Kidney epithelial cell (primary cell): ENCODE results near the gene HOTAIR. TPM values are rescaled to one million over a fixed set of nuclear protein-coding genes. Genes with fewer than 3 reads are reported as not detected.

Experiments used
- DNase-seq: peaks from one replicate; pipeline ENCODE4 v3.0.0-alpha.2; 2010; ENCODE audit warnings: low read depth
- H3K27me3 ChIP-seq: 2 replicates; pipeline ENCODE4 v1.6.0; 2011; ENCODE audit warnings: low read length; ENCODE audit not compliant: control insufficient read depth, insufficient read depth
- H3K36me3 ChIP-seq: 2 replicates; pipeline ENCODE4 v1.5.1; 2011; ENCODE audit warnings: low read length; ENCODE audit not compliant: control insufficient read depth, insufficient read depth
- H3K4me3 ChIP-seq: 2 replicates; pipeline ENCODE4 v1.5.1; 2011; ENCODE audit warnings: low read depth, mild to moderate bottlenecking, control low read depth, low read length
- total RNA-seq: library from RNA; depleted of rRNA; stranded (reverse); fragments of >200 nt; gene quantifications from 2 replicates; pipeline ENCODE4 v1.2.3, GENCODE V29; 2015
- TF ChIP-seq, protein P1 (sequence below): IDR thresholded peaks from 2 replicates; pipeline ENCODE4 v1.5.1; 2011; ENCODE audit warnings: mild to moderate bottlenecking, moderate library complexity, low read length, control low read depth, inconsistent platforms; ENCODE audit not compliant: insufficient read depth, poor library complexity, severe bottlenecking

Gene HOTAIR
- total RNA-seq, 1 donor from 2014 or later, result 0.46 TPM

- TF ChIP-seq, protein P1, sequence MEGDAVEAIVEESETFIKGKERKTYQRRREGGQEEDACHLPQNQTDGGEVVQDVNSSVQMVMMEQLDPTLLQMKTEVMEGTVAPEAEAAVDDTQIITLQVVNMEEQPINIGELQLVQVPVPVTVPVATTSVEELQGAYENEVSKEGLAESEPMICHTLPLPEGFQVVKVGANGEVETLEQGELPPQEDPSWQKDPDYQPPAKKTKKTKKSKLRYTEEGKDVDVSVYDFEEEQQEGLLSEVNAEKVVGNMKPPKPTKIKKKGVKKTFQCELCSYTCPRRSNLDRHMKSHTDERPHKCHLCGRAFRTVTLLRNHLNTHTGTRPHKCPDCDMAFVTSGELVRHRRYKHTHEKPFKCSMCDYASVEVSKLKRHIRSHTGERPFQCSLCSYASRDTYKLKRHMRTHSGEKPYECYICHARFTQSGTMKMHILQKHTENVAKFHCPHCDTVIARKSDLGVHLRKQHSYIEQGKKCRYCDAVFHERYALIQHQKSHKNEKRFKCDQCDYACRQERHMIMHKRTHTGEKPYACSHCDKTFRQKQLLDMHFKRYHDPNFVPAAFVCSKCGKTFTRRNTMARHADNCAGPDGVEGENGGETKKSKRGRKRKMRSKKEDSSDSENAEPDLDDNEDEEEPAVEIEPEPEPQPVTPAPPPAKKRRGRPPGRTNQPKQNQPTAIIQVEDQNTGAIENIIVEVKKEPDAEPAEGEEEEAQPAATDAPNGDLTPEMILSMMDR, result no peak
- H3K27me3 ChIP-seq, result peaks cover 57% of the 10 kb centered on the region
- no peak for DNase-seq
- H3K36me3 ChIP-seq, result no peaks in the 10 kb centered on the region
- no peak overlapping the region for H3K4me3 ChIP-seq
Measured at GRCh38 chr12:53924521-53925405, 50.0 kb downstream of the HOTAIR start.

DNA sequence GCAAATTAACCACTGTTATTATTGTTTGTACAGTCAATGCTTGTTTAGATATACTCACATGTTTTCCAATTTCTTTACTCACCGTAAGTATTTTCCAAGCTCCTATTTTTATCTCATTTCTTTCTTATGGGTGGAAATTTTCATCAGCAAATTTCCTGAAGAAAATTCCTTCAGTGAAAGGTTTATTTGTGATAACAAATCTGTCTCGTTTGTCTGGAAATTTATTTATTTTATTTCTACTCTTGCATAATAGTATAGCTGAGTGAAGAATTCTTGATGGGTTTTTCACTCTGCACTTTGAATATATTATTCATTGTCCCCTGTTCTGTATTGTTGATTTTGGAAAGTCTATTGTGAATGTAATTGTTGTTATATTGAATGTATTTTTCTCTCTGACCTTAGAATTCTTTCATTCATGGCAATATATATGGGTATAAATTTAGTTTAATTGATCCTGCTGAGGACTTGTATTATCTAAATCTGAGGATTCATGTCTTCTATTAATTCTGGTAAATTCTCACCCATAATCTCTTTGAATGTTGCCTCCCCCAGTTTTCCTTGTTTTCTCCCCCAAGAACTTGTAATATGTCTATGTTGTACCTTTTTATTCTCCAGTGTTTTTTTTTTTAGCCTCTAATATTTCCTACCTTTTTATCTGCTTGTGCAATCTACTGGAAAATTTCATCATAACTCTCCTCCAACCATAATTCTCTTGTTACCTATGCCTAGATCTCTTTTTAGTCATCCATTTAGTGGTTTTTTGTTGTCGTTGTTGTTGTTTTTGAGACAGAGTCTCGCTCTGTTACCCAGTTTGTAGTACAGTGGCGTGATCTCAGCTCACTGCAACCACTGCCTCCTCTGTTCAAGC is 57.7 kb downstream of the HOTAIR start:
- Histone ChIP-seq H3K36me3 (no peaks in the 10 kb centered on the region), H3K4me3 (no peak overlapping the region), H3K27me3 (peaks cover 6% of the 10 kb centered on the region)
- TF ChIP-seq, protein P1, result no peak
- no peak for DNase-seq

Other genes with a start within 250 kb of the HOTAIR start
- gene CALCOCO1, start 247.5 kb downstream of the HOTAIR start, total RNA-seq, result 57.6 and 68.4 TPM in 2 replicates
- gene CISTR, start 223.0 kb downstream of the HOTAIR start, total RNA-seq, result not detected in 2 replicates
- gene HOXC13, start 36.1 kb downstream of the HOTAIR start, total RNA-seq, result not detected in 2 replicates
- not detected in 2 replicates for gene HOXC12, start 20.1 kb downstream of the HOTAIR start, total RNA-seq
- 0.58 and 0.96 TPM in 2 replicates for gene HOXC11, start 1.8 kb downstream of the HOTAIR start, total RNA-seq
- gene HOXC10, start 10.2 kb upstream of the HOTAIR start, total RNA-seq, result 5.9 and 9.2 TPM in 2 replicates
- 12.3 and 15.5 TPM in 2 replicates for gene HOXC9, start 25.2 kb upstream of the HOTAIR start, total RNA-seq
- 0.41 and 0.67 TPM in 2 replicates for gene HOXC8, start 34.0 kb upstream of the HOTAIR start, total RNA-seq
- gene HOXC6, start 53.5 kb upstream of the HOTAIR start, total RNA-seq, result 1.1 and 1.8 TPM in 2 replicates
- 0.50 TPM in 1 of 2 replicates, not detected in the other for gene HOXC5, start 58.1 kb upstream of the HOTAIR start, total RNA-seq
- 1.3 and 2.5 TPM in 2 replicates for gene HOXC4, start 78.9 kb upstream of the HOTAIR start, total RNA-seq
- 66.5 and 67.1 TPM in 2 replicates for gene SMUG1, start 214.0 kb upstream of the HOTAIR start, total RNA-seq